Right lobe of liver (tissue), 6 donors: ENCODE measurements around the gene PAX8. TPM values are rescaled to one million over a fixed set of nuclear protein-coding genes. Genes with fewer than 3 reads are reported as not detected.
"Not testable (repeated sequence)": the region's sequence is repeated elsewhere in the genome, so short reads cannot be mapped to it uniquely, and the experiment has no call there.

ENCODE experiments used
- ATAC-seq, 4 donors: fragments of 200-7000 bp; cut with Tn5 transposase; one replicate each; pipeline ENCODE4 v1.9.1; 2020; ENCODE audit warnings: mild to moderate bottlenecking in 4 of 4, moderate library complexity in 4 of 4
- DNase-seq, 3 donors: peaks; one replicate each; pipeline ENCODE4 v3.0.0-alpha.2; 2020
- H3K27ac ChIP-seq, 3 donors: fragments of 200-600 bp; one replicate each; pipeline ENCODE4 v1.8.0; 2022
- H3K27me3 ChIP-seq, 2 donors: fragments of 200-600 bp; one replicate each; pipeline ENCODE4 v1.8.0; 2022
- H3K36me3 ChIP-seq, 4 donors: fragments of 200-600 bp; sonication (generic) in 1 of 4; one replicate each; pipeline versions ENCODE4 v1.5.1 to v1.8.0; 2017 to 2022; ENCODE audit warnings: control low read depth in 1 of 4
- H3K4me1 ChIP-seq, 4 donors: fragments of 200-600 bp; sonication (generic) in 1 of 4; one replicate each; pipeline versions ENCODE4 v1.5.1 to v1.8.0; 2017 to 2022; ENCODE audit warnings: control low read depth in 1 of 4
- H3K4me3 ChIP-seq, 3 donors: fragments of 200-600 bp; one replicate each; pipeline ENCODE4 v1.8.0; 2022
- H3K9me3 ChIP-seq, 4 donors: fragments of 200-600 bp; sonication (generic) in 1 of 4; one replicate each; pipeline versions ENCODE4 v1.5.1 to v1.8.0; 2017 to 2022; ENCODE audit warnings: control low read depth in 1 of 4
- POLR2A ChIP-seq: fragments of 450-650 bp; IDR thresholded peaks from one replicate; pipeline ENCODE4 v1.6.1; 2017; ENCODE audit warnings: antibody characterized with exemption, mild to moderate bottlenecking
- WGBS: methylation state at CpG from one replicate; pipeline ENCODE4 v1.1.6; 2018; ENCODE audit warnings: low coverage, low lambda C conversion rate; ENCODE audit not compliant: insufficient coverage; ENCODE audit errors: missing lambda C conversion rate; 5-methylcytosine and 5-hydroxymethylcytosine counted together
- intact Hi-C, 2 donors: fragments of 100-400 bp; cut with DNase I; formaldehyde crosslinking; loops; one replicate each; pipeline versions ENCODE4 v1.11.2 to v1.14.1; 2022
- total RNA-seq, 6 experiments: library from RNA; depleted of rRNA in 2 of 6; stranded (reverse); fragments of >200 nt in 2 of 6; fragmentation: NEBNext Ultra II Directional in 3 of 6; extraction: Animal tissue kit (Norgen Biotek cat#: 25700) in 3 of 6; gene quantifications; one replicate each; pipeline versions ENCODE4 v1.1.0 to v1.2.4, GENCODE V29; 2016 to 2023
- TF ChIP-seq, protein P1 (sequence below), 4 donors: fragments of 200-600 bp in 3 of 4; fragments of 450-650 bp in 1 of 4; IDR thresholded peaks; one replicate each; pipeline versions ENCODE4 v1.5.1 to v1.8.0; 2016 to 2022; ENCODE audit warnings: antibody characterized with exemption in 4 of 4, mild to moderate bottlenecking in 2 of 4
- donor health status: DM: no; HTN: yes; CAD: no.
- donor health status: DM: no; HTN: no; CAD: no.
- donor health status: DM: no; HTN: no; CAD: no.
- donor health status: DM: no; HTN: yes; CAD: no.
- donor health status: DM: no; HTN: yes; CAD: no.

The PAX8 gene
- total RNA-seq, 6 experiments from 2014 or later: 0.27 to 1.9 (median 0.86) TPM

DNA sequence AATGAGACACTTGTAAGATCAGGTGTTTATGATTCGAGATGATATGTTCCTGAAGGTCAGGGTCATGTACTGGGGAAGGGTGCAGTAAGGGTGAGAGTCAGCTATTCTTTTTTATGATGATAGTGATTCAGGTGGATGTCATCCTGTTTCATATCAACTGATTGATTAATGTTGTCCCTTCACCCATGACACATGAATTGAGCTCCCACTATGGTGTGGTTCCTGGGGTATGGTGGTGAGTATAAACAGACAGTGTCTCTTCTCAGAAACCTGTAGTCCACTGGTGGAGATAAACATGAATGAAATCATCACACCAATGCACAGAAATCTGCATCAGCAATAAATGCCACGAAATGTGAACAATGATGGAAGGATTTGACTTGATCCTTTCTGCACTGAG lies 37.4 kb upstream of the PAX8 start:
- no peaks in the 10 kb centered on the region for H3K36me3 ChIP-seq
- no peak for ATAC-seq
- no peaks in the 10 kb centered on the region for H3K27me3 ChIP-seq
- intact Hi-C loops: no loop called here
- H3K4me3 ChIP-seq: no peak overlapping the region
- WGBS: 73% methylated on average over 2 of the region's 2 CpGs
- TF ChIP-seq, protein P1, sequence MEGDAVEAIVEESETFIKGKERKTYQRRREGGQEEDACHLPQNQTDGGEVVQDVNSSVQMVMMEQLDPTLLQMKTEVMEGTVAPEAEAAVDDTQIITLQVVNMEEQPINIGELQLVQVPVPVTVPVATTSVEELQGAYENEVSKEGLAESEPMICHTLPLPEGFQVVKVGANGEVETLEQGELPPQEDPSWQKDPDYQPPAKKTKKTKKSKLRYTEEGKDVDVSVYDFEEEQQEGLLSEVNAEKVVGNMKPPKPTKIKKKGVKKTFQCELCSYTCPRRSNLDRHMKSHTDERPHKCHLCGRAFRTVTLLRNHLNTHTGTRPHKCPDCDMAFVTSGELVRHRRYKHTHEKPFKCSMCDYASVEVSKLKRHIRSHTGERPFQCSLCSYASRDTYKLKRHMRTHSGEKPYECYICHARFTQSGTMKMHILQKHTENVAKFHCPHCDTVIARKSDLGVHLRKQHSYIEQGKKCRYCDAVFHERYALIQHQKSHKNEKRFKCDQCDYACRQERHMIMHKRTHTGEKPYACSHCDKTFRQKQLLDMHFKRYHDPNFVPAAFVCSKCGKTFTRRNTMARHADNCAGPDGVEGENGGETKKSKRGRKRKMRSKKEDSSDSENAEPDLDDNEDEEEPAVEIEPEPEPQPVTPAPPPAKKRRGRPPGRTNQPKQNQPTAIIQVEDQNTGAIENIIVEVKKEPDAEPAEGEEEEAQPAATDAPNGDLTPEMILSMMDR (IDR thresholded peaks at IDR 0.05): no peak
- no peak for TF ChIP-seq POLR2A
- H3K4me1 ChIP-seq: no peaks in the 10 kb centered on the region
- H3K9me3 ChIP-seq: no peaks in the 10 kb centered on the region
- no peak for DNase-seq
- no peak overlapping the region for H3K27ac ChIP-seq

DNA sequence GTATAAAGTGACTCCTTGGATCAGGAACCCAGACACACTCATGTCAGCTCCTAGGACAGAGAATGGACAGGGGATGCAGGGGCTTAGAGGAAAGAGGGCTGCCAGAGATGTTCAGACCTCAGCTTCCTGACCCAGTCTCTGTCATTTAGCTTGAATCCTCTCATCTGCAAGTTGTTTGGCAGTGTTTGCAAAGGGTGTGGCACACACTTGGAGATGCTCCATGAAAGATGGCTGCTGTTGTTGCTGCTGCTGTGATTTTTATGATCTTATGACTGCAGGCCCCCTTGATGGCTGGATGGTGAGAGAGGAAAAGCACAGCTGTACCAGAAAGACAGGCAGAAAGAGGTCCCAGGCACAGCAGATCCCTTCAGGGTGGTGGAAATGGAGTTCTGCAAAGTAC lies 35.9 kb upstream of the PAX8 start:
- H3K4me3 ChIP-seq, H3K27me3 ChIP-seq, ATAC-seq, H3K27ac ChIP-seq, H3K9me3 ChIP-seq, H3K36me3 ChIP-seq, H3K4me1 ChIP-seq, DNase-seq, intact Hi-C loops: not testable (repeated sequence)

DNA sequence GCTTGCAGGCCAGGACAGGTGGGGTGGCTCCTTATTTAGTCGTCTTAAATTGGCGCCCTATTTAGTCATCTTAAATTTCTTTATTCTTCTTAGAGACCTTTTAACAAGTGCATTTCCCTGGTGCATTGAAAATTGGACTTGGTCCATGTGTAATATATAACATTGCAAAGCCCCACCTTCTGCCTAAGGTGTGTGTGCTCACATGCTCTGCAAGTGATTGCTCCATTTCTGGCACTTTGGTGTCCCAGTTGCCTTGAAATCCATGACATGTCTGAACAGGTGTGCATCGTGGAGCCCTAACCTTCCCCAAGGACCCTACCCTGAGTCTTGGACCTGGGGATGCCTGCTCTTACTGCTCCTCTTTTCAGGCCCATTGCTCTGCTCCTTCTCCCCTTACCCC lies 35.5 kb upstream of the PAX8 start:
- H3K4me3 ChIP-seq, ATAC-seq, intact Hi-C loops, H3K4me1 ChIP-seq, H3K27me3 ChIP-seq, H3K9me3 ChIP-seq, H3K27ac ChIP-seq, H3K36me3 ChIP-seq, DNase-seq: not testable (repeated sequence)
- 94% methylated on average over 3 of the region's 3 CpGs for WGBS

DNA sequence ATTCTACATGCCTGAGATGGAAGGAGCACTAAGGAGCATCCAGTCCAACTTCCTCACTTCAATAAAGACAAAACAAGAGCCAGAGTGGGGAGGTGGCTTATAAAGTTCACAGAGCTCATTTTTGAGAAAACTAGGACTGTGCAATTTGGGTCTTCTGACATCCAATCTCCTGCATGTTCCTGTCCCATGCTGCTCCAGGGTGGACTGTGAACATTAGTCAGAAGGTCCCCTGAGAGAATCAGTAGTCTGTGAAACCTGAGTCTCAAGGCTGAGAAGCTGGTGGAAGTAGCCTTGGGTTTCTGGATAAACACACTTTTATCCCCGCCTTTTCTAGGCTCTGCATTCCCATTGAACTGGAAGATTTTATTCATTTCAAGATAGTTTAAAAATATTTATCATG lies 33.1 kb upstream of the PAX8 start:
- H3K27me3 ChIP-seq, ATAC-seq, H3K4me3 ChIP-seq, H3K36me3 ChIP-seq, intact Hi-C loops, H3K9me3 ChIP-seq, H3K27ac ChIP-seq, DNase-seq, H3K4me1 ChIP-seq: not testable (repeated sequence)
- WGBS: 100% methylated on average over 1 of the region's 1 CpG

DNA sequence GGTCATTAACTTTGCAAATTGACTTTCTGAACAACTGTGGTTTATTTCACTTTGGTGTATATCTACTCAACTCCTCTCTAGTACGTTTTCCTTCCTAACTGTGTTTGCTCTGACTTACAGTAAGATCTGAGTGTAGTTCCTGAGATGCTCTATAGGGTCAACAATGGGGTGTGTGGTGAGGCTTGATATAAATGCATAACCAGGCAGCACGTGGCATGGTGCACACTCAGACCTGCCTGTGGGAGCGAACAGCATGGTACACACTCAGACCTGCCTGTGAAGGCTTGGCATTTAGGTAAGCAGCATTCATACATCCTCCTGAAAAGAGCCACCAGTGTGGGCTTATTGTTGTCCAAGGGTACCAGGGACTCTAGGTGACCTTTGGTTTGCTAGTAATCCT lies 32.5 kb upstream of the PAX8 start:
- H3K36me3 ChIP-seq, H3K9me3 ChIP-seq, intact Hi-C loops, DNase-seq, H3K27me3 ChIP-seq, H3K27ac ChIP-seq, ATAC-seq, H3K4me1 ChIP-seq, H3K4me3 ChIP-seq: not testable (repeated sequence)
- WGBS: 42% methylated on average over 2 of the region's 3 CpGs

DNA sequence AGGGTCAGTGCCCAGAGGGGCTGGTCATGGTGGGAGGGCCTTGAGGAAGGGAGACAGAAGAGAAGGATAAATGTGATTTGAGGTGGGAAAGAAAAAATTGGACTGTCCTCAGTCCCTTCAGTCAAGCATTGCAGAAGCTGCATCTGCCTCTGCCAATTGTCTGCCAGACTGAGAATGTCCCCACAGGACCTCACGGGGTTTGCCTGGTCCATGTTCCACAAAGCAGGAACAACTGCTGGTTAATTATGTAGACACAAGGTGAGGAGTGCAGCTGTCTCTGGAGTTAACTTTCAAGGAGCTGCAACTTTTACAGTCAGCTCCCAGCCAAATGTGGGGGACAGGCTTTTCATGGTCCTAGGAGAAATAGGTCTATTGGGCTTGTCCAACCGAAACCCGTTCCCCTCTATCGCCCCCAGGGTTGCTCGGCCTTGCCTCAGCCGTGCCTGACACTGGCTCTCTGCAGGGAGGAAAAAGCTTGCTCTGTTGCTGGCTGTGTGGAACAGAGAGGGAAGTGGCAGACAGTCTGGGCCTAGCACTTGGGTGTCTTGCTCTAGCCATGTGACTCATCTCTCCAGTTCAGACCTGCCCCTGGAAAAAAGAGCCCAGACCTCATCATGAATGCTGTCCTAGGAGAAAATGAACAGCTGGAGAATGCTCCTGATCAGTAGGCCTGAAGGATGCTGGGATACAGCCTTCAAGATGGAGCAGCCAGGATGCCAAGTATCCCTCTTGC lies 31.1 kb upstream of the PAX8 start:
- intact Hi-C loops: no loop called here

More for the DNA sequence above, 31.1 kb upstream of the PAX8 start:
- Histone ChIP-seq H3K36me3 (no peaks in the 10 kb centered on the region), H3K27me3 (no peaks in the 10 kb centered on the region), H3K4me1 (no peaks in the 10 kb centered on the region), H3K4me3 (no peak overlapping the region), H3K27ac (no peak overlapping the region), H3K9me3 (no peaks in the 10 kb centered on the region)
- peak in 1 of 4 donors; percentile 31 for ATAC-seq
- WGBS: no CpG with 5 or more reads among the region's 6 CpGs
- no peak for TF ChIP-seq POLR2A
- TF ChIP-seq, protein P1 (IDR thresholded peaks at IDR 0.05): no peak
- DNase-seq: no peak
